Measurements from ENCODE around the gene TBKBP1.
"Not testable (repeated sequence)": the region's sequence is repeated elsewhere in the genome, so short reads cannot be mapped to it uniquely, and the experiment has no call there.

TBKBP1 gene

GRCh38 chr17:47682138-47682537 is 11.8 kb upstream of the TBKBP1 start:
- peak in 1 of 2 experiments; percentile 18 for DNase-seq

GRCh38 chr17:47682727-47683126 is 11.2 kb upstream of the TBKBP1 start:
- DNase-seq: not testable (repeated sequence)

DNA sequence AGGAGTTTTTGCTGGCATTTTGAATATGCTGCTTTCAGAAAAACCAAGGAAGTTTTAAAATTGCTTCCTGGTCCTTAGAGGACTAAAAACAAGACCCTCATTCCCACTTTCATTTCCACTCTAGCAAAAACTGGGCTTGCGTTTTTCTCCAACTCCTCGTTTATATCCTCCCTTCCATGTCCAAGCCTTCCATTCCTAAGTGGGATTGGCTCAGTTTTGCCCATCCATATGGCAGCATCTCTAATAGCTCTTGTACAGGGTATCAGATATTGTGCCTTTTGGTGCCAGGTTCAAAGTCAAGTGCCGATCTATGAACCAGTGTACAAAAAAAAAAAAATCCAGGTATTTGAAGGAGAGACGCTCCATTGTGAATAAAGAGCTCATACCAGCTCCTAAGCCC is 9.9 kb upstream of the TBKBP1 start:
- DNase-seq: no peak

GRCh38 chr17:47684535-47685193 is 9.3 kb upstream of the TBKBP1 start:
- DNase-seq: no peak

DNA sequence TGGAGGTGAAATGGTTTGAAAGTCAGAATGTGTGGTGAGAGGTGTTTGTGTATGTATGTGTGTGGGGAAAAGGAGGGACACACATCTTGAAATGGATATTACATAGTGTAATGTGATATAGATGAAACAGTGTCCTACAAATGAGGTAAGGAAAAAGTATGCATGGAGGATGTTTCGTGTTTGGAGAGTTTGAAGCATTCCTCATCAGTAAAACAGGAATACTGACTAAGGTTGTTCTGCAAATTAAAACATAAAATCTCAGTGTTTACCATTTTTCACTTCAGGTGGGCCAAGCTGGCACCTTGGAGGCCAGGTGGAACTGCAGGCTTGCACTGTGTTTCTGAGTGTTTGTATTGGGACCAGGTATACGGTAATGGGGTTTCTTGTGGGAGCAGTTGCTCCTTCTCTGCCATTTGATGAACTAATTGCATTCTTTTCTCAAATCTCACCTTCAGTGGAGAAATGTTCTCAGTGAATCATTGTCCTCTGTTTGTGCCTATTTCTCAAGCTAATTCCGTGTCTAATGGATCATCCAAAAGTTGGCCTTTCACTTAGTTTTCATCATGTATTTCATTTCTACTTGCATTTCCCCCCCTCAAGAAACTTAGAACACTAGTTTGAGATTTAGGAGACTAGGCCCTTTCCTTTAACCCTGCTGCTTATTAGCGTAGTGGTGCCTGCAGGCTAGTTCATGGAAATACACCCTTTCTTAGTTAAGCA is 8.2 kb upstream of the TBKBP1 start:
- no peak for DNase-seq

- DNase-seq: no peak
These were observed 7.7 kb upstream of the TBKBP1 start for GRCh38 chr17:47686276-47686635.

GRCh38 chr17:47686664-47687327 is 7.2 kb upstream of the TBKBP1 start:
- DNase-seq: no peak

- DNase-seq: no peak
These were observed 6.7 kb upstream of the TBKBP1 start for GRCh38 chr17:47687328-47687690.

- no peak for DNase-seq
These were observed 6.2 kb upstream of the TBKBP1 start for GRCh38 chr17:47687748-47688147.

- no peak for DNase-seq
These were observed 3.8 kb upstream of the TBKBP1 start for GRCh38 chr17:47690121-47690520.

GRCh38 chr17:47692137-47692894 is 1.6 kb upstream of the TBKBP1 start:
- no peak for DNase-seq

DNA sequence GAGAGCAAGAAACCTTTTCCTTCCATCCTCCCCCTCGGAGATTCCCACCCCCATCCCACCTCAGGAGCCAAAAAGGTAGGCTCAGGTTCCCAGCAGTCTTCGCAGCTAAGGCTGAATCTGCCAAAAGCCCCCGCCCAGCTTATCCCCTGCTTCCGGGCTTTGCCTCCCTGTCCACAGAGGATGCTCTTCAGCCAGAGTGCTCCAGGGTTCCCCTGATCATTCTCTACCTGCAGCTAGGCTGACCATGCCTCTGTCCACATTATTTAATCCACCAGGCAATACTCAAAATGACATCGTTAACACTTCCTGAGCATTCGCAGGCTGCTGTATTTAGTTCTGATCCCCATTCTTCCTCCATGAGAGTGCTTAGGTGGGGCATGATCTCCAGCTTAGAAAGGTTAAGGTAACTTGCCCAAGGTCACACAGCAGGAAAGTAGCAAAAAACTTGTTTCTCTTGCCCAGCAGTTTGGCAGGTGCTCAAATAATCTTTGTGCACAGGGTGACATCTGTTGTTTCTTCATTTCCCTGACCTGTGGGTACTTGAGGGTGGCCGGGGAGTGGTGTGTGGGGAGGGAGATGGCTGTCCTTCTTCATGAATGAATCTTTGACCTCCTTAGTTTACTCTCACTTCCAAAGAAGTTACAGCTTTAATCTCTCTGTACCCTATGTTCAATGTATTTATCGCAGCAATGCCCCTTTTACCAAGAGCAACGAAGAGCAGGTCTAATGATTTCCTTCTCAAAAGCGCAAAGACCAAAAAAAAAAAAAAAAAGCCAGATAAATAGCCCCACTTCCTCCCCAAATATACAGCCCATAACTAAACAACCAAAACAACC is 848 bp upstream of the TBKBP1 start:
- DNase-seq: no peak

DNA sequence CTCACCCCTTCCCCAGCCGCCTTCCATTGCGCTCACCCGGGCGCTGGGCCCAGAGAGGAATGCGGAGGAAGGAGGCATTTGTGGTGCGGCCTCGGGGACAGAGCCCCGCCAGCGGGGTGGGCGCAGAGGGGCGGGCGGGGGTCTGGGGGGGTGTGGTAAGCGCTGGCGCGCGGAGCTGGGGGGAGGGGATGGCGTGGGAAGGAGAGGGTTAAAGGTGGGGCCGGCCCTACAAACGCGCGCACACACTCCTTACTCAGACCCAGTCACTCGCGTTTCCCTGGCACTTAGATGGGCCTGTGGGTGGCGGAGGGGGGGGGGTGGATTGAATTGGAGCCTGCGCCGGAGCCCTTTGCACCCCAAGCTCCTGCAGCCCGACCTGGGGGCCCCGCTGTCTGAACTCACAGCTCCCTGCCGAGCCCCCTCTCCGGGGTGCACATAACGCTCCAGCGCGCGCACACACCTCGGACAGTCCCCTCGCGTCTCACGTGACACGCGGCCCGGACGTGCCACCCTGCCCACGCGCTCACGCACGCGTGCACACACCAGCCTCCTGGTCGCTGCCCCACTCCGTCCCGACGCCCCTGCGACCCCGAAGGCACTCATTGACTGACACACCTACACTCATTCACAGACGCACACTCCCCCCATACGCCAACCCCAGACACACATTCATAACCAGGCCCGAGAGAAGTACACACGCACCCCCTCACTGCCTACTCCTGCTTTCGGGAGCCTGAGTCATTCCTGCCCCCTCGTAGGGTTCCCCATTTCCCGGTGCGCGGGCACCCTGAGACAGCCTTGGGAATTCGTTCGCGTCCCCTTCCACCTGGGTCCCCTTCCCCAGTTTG is 844 bp downstream of the TBKBP1 start:
- DNase-seq: peak in 1 of 2 experiments; percentile 27

GRCh38 chr17:47695429-47696376 is 1.7 kb downstream of the TBKBP1 start:
- no peak for DNase-seq

GRCh38 chr17:47696717-47697642 is 3.0 kb downstream of the TBKBP1 start:
- no peak for DNase-seq

DNA sequence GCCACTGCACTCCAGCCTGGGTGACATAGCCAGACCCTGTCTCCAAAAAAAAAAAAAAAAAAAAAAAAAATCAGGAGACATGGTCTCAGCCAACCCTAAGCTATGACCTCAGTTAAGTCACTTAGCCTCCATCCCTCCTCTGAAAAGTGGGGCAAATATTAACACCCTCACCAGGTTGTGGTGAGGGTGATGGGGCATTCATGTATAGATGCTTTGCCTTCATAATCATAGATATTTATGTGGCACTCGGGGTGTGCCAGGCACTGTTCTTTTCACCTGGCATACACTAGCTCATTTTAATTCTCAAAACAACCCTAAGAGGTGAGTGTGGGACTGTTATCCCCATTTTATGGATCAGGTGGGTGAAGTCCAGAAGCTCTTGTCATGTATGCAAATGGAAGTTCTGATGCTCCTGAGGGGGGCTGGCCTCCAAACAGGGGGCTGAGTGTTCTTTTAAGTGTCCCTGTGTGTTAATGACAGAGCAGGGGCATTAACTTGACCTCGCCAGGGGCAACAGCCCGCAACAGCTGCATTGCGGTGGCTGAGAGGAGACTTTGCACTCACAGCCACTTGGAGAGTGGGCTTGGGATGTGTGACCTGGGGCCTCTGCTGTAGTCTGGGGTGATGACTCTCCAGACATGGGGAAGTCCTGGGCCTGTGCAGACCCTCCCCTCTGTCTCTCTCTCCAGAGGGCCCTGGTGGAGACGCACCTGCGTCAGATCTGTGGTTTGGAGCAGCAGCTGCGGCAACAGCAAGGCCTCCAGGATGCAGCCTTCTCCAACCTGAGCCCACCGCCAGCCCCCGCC is 4.1 kb downstream of the TBKBP1 start:
- no peak for DNase-seq

DNA sequence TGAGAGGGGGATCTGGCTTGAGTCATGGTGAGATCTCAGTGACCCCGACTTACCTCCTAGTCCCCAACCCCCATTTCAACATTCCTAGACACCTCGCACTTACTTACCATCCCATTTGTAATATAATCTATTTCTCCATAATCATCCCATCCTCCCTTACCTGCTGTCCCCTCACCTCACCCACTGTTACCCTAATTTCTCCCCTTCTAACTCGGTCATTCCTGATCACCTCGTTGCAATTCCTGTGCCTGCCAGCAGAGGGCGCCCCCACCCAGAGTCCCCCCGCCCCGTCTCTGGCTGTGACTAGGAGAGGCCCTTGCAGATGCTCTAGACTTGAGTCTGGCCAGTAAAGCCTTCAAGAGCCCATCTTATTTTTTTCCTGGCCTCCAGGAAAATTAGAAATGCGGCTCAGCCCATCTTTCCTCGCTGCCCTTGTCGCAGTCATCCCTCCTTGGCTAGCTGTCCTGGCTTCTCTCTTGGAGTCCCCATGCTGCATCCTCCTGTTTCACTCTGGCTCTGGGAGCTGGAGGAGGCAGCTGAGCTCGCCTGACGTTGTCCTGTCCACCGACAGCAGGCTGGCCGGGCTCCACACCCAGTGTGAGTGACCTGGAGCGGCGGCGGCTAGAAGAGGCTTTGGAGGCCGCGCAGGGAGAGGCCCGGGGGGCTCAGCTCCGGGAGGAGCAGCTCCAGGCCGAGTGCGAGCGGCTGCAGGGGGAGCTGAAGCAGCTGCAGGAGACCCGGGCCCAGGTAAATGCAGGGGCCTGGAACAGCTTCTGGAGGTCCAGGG is 5.0 kb downstream of the TBKBP1 start:
- DNase-seq: peak; percentile 30 to 50

DNA sequence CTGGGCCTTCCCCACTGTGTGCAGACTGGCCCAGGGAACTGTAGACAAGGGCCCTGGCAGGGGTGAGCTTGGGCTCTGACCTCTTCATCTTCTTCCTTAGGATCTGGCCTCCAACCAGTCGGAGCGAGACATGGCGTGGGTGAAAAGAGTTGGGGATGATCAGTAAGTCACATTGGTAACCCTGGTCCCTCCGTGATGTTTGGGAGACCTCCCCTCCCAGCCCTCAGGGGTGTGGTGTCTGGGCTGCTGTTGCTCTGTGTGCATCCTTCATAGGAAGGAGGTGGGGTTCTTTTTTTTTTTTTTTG is 5.5 kb downstream of the TBKBP1 start:
- no peak for DNase-seq

Data from NCI-H2081 (cell line).